H9 (cell line): Measurements from ENCODE around the gene BLOC1S5. TPM values are rescaled to one million over a fixed set of nuclear protein-coding genes. Genes with fewer than 3 reads are reported as not detected.
A peak's percentile ranks its signal among the peaks of the same experiment; 100 is the strongest.

Experiments
- DNase-seq: peaks from one replicate; pipeline ENCODE4 v3.0.0-alpha.2; 2017
- H2AFZ ChIP-seq: one replicate; pipeline ENCODE4 v1.6.1; 2013; ENCODE audit warnings: mild to moderate bottlenecking, low read length, control low read depth, moderate library complexity
- H2AK5ac ChIP-seq: 2 replicates; pipeline ENCODE4 v1.6.1; 2013; ENCODE audit warnings: low read length, control low read depth, mixed read lengths; ENCODE audit not compliant: insufficient read length
- H2BK120ac ChIP-seq: one replicate; pipeline ENCODE4 v1.6.1; 2013; ENCODE audit warnings: low read depth, mild to moderate bottlenecking, low read length, control low read depth, inconsistent platforms; ENCODE audit not compliant: poor library complexity, severe bottlenecking
- H2BK12ac ChIP-seq: 2 replicates; pipeline ENCODE4 v1.6.1; 2013; ENCODE audit warnings: low read length, control low read depth, mixed read lengths, low read depth; ENCODE audit not compliant: insufficient read length
- H2BK15ac ChIP-seq: 2 replicates; pipeline ENCODE4 v1.6.1; 2013; ENCODE audit warnings: low read depth, low read length, control low read depth
- H2BK20ac ChIP-seq: one replicate; pipeline ENCODE4 v1.6.1; 2013; ENCODE audit warnings: low read depth, mild to moderate bottlenecking, low read length, control low read depth, inconsistent platforms; ENCODE audit not compliant: poor library complexity, severe bottlenecking
- H2BK5ac ChIP-seq: 2 replicates; pipeline ENCODE4 v1.6.1; 2013; ENCODE audit warnings: low read length, control low read depth, mixed read lengths; ENCODE audit not compliant: insufficient read length
- H3K14ac ChIP-seq: 2 replicates; pipeline ENCODE4 v1.6.1; 2013; ENCODE audit warnings: low read length, control low read depth; ENCODE audit not compliant: insufficient read depth
- H3K18ac ChIP-seq: 2 replicates; pipeline ENCODE4 v1.6.1; 2013; ENCODE audit warnings: low read depth, mild to moderate bottlenecking, mixed read lengths, low read length, control low read depth; ENCODE audit not compliant: insufficient read length
- H3K23ac ChIP-seq: 2 replicates; pipeline ENCODE4 v1.6.1; 2013; ENCODE audit warnings: low read length, control low read depth, mixed read lengths, low read depth; ENCODE audit not compliant: insufficient read length
- H3K23me2 ChIP-seq: 2 replicates; pipeline ENCODE4 v1.6.1; 2013; ENCODE audit warnings: low read depth, mild to moderate bottlenecking, mixed read lengths, low read length, control low read depth; ENCODE audit not compliant: insufficient read length, poor library complexity, severe bottlenecking
- H3K27ac ChIP-seq: 2 replicates; pipeline ENCODE4 v1.5.1; 2013; ENCODE audit warnings: low read length, control low read depth, mixed read lengths, low read depth; ENCODE audit not compliant: insufficient read length
- H3K27me3 ChIP-seq: 2 replicates; pipeline ENCODE4 v1.6.1; 2013; ENCODE audit warnings: low read length, control low read depth, inconsistent platforms; ENCODE audit not compliant: insufficient read depth
- H3K4ac ChIP-seq: 2 replicates; pipeline ENCODE4 v1.6.1; 2013; ENCODE audit warnings: low read depth, mild to moderate bottlenecking, control low read depth, inconsistent platforms, low read length, moderate library complexity
- H3K4me1 ChIP-seq: 2 replicates; pipeline ENCODE4 v1.6.1; 2013; ENCODE audit warnings: low read length, control low read depth, inconsistent platforms; ENCODE audit not compliant: insufficient read depth
- H3K4me2 ChIP-seq: 2 replicates; pipeline ENCODE4 v1.6.1; 2013; ENCODE audit warnings: low read length, control low read depth, mixed read lengths; ENCODE audit not compliant: insufficient read length, insufficient read depth
- H3K56ac ChIP-seq: 2 replicates; pipeline ENCODE4 v1.6.1; 2013; ENCODE audit warnings: low read depth, mild to moderate bottlenecking, mixed read lengths, low read length, control low read depth; ENCODE audit not compliant: insufficient read length
- H3K79me1 ChIP-seq: 2 replicates; pipeline ENCODE4 v1.6.1; 2013; ENCODE audit warnings: low read depth, mild to moderate bottlenecking, moderate library complexity, low read length, control low read depth, inconsistent platforms; ENCODE audit not compliant: insufficient read depth, poor library complexity, severe bottlenecking
- H3K79me2 ChIP-seq: 2 replicates; pipeline ENCODE4 v1.6.1; 2013; ENCODE audit warnings: low read length, control low read depth, inconsistent platforms; ENCODE audit not compliant: insufficient read depth
- H3K9ac ChIP-seq: 2 replicates; pipeline ENCODE4 v1.6.1; 2013; ENCODE audit warnings: low read length, control low read depth, mixed read lengths; ENCODE audit not compliant: insufficient read length; ENCODE audit errors: extremely low read depth
- H3K9me3 ChIP-seq: one replicate; pipeline ENCODE4 v1.6.1; 2013; ENCODE audit warnings: low read depth, low read length, inconsistent platforms; ENCODE audit not compliant: control insufficient read depth
- H3T11ph ChIP-seq: one replicate; pipeline ENCODE4 v1.6.1; 2013; ENCODE audit warnings: mild to moderate bottlenecking, low read length, control low read depth, inconsistent platforms
- H4K20me1 ChIP-seq: one replicate; pipeline ENCODE4 v1.6.1; 2013; ENCODE audit not compliant: control insufficient read depth, insufficient read length, insufficient read depth
- H4K5ac ChIP-seq: 2 replicates; pipeline ENCODE4 v1.6.1; 2013; ENCODE audit warnings: low read depth, mild to moderate bottlenecking, mixed read lengths, low read length, control low read depth; ENCODE audit not compliant: insufficient read length
- H4K8ac ChIP-seq: replicated peaks from 2 replicates; pipeline ENCODE4 v1.6.1; 2013; ENCODE audit warnings: low read length, control low read depth, mixed read lengths, low read depth; ENCODE audit not compliant: insufficient read length
- H4K91ac ChIP-seq: 2 replicates; pipeline ENCODE4 v1.6.1; 2013; ENCODE audit warnings: low read depth, mild to moderate bottlenecking, moderate library complexity, mixed read lengths, low read length, control low read depth; ENCODE audit not compliant: insufficient read length
- H3K27ac Mint-ChIP-seq, 3 experiments: 2 replicates in 2 of 3; 3 replicates in 1 of 3; pipeline ENCODE4 v1.8.0; 2020 to 2021; ENCODE audit warnings: mixed read lengths in 3 of 3, mild to moderate bottlenecking in 1 of 3, moderate library complexity in 1 of 3
- H3K27me3 Mint-ChIP-seq: 2 replicates; pipeline ENCODE4 v1.8.0; 2021; ENCODE audit warnings: low read depth, mild to moderate bottlenecking, moderate library complexity, mixed read lengths
- H3K36me3 Mint-ChIP-seq, 3 experiments: 2 replicates in 2 of 3; 3 replicates in 1 of 3; pipeline ENCODE4 v1.8.0; 2020 to 2021; ENCODE audit warnings: low read depth in 3 of 3, mixed read lengths in 3 of 3; ENCODE audit not compliant: insufficient read depth in 1 of 3
- H3K4me1 Mint-ChIP-seq, 2 experiments: 2 replicates each; pipeline ENCODE4 v1.8.0; 2020; ENCODE audit warnings: mixed read lengths in 2 of 2
- H3K4me3 Mint-ChIP-seq, 2 experiments: 2 replicates in 1 of 2; 3 replicates in 1 of 2; pipeline ENCODE4 v1.8.0; 2020 to 2021; ENCODE audit warnings: mild to moderate bottlenecking in 2 of 2, mixed read lengths in 2 of 2, moderate library complexity in 1 of 2
- H3K9me3 Mint-ChIP-seq, 2 experiments: 2 replicates in 1 of 2; 3 replicates in 1 of 2; pipeline ENCODE4 v1.8.0; 2020; ENCODE audit warnings: mild to moderate bottlenecking in 2 of 2, mixed read lengths in 2 of 2, moderate library complexity in 1 of 2
- CTCF ChIP-seq: fragments of 200-600 bp; sonication (generic); conservative IDR thresholded peaks from 3 replicates; pipeline ENCODE4 v1.8.0; 2021; ENCODE audit warnings: antibody characterized with exemption, mild to moderate bottlenecking
- WGBS: extraction: QIAGEN DNeasy Blood & Tissue Kit; methylation state at CpG from one replicate; pipeline ENCODE4 v1.1.7; 2013; ENCODE audit warnings: missing lambda C conversion rate, low lambda C conversion rate, mixed read lengths; ENCODE audit not compliant: insufficient read length; ENCODE audit errors: extremely low coverage; 5-methylcytosine and 5-hydroxymethylcytosine counted together
- long read RNA-seq: library from polyadenylated mRNA; unstranded; transcript quantifications from one replicate; pipeline ENCODE4 v2.0.0, GENCODE V29; 2020
- total RNA-seq: library from RNA; stranded (reverse); gene quantifications from 2 replicates; pipeline ENCODE4 v1.2.1, GENCODE V29; 2021

BLOC1S5 gene, protein sequence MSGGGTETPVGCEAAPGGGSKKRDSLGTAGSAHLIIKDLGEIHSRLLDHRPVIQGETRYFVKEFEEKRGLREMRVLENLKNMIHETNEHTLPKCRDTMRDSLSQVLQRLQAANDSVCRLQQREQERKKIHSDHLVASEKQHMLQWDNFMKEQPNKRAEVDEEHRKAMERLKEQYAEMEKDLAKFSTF
- total RNA-seq, result 12.2 and 15.6 TPM in 2 replicates
- long read RNA-seq, transcript BLOC1S5-205 (4 exons, 368 nt), result minor isoform, 7 of 114 reads
- long read RNA-seq, transcript BLOC1S5-202 (5 exons, 2,684 nt), result major isoform, 89 of 114 reads
- long read RNA-seq, partial matches to known transcripts, result 0 of 114 reads
- long read RNA-seq, other reads (novel, unspliced or antisense), result 13 of 114 reads

GRCh38 chr6:8063761-8064637 is at the start of gene BLOC1S5:
Gene BLOC1S5, minus strand, starts transcription at chr6:8064389. Its CDS starts 13 bp downstream, at chr6:8064376.
- Histone ChIP-seq H2BK12ac (no peak within 1 kb of the TSS), H3K27ac (no peak within 1 kb of the TSS), H3K23ac (no peak within 1 kb of the TSS), H3K79me1 (no peaks in the 10 kb centered on the region), H3K27me3 (no peaks in the 10 kb centered on the region), H3K4ac (no peak within 1 kb of the TSS), H4K8ac (no peak within 1 kb of the TSS), H2BK20ac (no peak within 1 kb of the TSS), H3K79me2 (no peaks in the 10 kb centered on the region), H2AK5ac (no peak within 1 kb of the TSS), H3T11ph (no peak within 1 kb of the TSS), H3K9ac (peak within 1 kb of the TSS; percentile 31), H3K4me1 (no peaks in the 10 kb centered on the region), H2BK15ac (no peak within 1 kb of the TSS), H3K14ac (peak within 1 kb of the TSS; percentile 75), H3K56ac (no peak within 1 kb of the TSS), H4K20me1 (no peaks in the 10 kb centered on the region), H4K5ac (no peak within 1 kb of the TSS), H3K18ac (peak within 1 kb of the TSS; percentile 50), H4K91ac (no peak within 1 kb of the TSS), H3K9me3 (no peaks in the 10 kb centered on the region), H2BK5ac (no peak within 1 kb of the TSS), H3K4me2 (peak within 1 kb of the TSS; percentile 54), H3K23me2 (no peaks in the 10 kb centered on the region), H2BK120ac (no peak within 1 kb of the TSS), H2AFZ (no peak within 1 kb of the TSS)
- H3K4me3 Mint-ChIP-seq, result peak within 1 kb of the TSS; percentile 95 to 96
- WGBS, result no CpG with 5 or more reads among the region's 64 CpGs
- peaks cover 18 to 19% of the 10 kb centered on the region in 2 experiments for H3K4me1 Mint-ChIP-seq
- peaks cover 0 to 20% (median 15%) of the 10 kb centered on the region in 3 experiments; a peak in 4 of 7 replicates for H3K36me3 Mint-ChIP-seq
- no peak for TF ChIP-seq CTCF
- H3K27me3 Mint-ChIP-seq, result no peaks in the 10 kb centered on the region
- H3K9me3 Mint-ChIP-seq, result no peaks in the 10 kb centered on the region
- peak; percentile 98 for DNase-seq
- peak within 1 kb of the TSS; percentile 66 to 95 (median 93); a peak in 5 of 7 replicates for H3K27ac Mint-ChIP-seq
